ENCODE results near the gene TUBGCP2.

DNA sequence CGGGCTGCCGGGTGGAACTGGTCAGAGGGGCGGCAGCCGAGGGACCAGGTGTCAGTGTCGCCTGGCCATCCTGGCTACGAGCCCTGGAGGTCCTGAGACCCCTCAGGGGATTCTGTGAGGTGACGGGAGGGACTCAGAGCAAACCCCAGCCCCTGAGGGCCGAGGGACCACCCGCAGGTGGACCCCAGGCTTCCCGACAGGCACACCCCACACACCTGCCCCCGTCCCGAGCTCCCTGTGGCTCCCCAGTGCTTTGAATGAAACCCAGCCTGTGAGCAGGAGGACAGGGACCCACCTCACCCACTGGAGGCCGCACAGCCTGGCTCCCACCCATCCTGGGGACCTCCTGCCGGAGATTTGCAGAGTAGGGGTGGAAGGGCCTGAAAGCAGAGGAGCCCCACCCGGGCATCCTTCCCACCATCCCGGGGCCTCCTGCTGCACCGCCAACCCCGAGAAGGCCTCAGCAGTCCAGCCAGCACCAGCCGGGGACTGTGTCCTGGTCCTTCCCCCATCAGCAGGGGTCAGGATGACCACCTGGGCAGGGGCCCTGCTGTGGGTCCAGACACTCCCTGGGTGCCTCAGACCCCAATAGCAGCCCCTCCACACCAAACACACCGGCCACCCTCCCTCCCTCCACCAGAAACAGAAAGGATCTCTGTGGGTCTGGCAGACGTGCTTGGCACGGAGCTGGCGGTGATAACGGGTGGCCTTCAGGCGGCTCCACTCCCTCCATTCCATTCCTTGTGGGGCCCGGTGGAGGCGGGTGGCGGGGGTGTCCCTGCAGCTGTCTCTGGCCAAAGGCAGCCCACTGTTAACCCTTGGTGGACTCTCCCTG lies 57.1 kb downstream of the TUBGCP2 start:
- TF ChIP-seq, protein P1, sequence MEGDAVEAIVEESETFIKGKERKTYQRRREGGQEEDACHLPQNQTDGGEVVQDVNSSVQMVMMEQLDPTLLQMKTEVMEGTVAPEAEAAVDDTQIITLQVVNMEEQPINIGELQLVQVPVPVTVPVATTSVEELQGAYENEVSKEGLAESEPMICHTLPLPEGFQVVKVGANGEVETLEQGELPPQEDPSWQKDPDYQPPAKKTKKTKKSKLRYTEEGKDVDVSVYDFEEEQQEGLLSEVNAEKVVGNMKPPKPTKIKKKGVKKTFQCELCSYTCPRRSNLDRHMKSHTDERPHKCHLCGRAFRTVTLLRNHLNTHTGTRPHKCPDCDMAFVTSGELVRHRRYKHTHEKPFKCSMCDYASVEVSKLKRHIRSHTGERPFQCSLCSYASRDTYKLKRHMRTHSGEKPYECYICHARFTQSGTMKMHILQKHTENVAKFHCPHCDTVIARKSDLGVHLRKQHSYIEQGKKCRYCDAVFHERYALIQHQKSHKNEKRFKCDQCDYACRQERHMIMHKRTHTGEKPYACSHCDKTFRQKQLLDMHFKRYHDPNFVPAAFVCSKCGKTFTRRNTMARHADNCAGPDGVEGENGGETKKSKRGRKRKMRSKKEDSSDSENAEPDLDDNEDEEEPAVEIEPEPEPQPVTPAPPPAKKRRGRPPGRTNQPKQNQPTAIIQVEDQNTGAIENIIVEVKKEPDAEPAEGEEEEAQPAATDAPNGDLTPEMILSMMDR (IDR thresholded peaks at IDR 0.05) = no peak
- TF ChIP-seq EZH2 (IDR thresholded peaks at IDR 0.05) = no peak
- TF ChIP-seq EZH2phosphoT487 (IDR thresholded peaks at IDR 0.05) = no peak

Measured in neural progenitor cell (in vitro differentiated cells).